8988T (cell line): ENCODE measurements around the gene WASHC4.

ENCODE experiments used
- DNase-seq: peaks from one replicate; pipeline ENCODE4 v3.0.0; 2011

The WASHC4 gene

GRCh38 chr12:105212438-105212837, 104.9 kb downstream of the WASHC4 start:
- DNase-seq: no peak

DNA sequence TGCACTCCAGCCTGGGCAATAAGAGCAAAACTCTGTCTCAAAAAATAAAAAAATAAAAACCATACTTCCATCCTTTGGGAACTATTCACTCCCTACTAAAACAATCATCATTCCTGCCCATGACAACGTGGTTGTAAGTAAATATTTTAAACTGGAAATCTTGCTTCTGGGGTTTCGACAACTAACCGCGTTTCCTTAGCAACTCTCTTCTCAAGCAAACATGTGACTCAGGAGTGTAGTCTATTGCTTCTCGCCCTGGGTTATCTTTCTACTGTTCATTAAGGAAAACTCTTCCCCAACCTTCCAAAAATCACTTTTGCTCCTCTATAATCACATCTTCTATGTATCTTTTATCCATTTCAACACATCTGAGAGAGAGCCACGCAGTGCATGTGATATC, 106.6 kb downstream of the WASHC4 start:
- no peak for DNase-seq

GRCh38 chr12:105214670-105215375, 107.3 kb downstream of the WASHC4 start:
- no peak for DNase-seq

DNA sequence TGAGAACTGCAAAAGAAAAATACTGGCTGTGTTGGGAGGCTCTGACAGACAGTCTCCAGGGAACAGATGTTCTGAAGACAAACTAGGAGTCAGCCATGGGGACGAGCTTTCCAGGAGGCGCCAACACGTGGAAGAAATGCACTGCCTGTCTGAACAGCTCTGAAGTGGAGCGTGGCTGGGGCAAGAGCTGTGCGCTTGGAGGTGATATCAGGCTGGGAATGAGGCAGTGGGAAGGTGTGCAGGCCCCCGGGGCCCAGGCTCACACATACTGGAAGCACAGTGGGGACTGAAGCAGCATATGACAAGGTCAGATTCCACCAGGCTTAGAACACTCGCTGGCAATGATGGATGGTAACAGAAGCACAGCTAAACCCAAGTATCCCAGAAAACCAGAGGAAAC, 110.9 kb downstream of the WASHC4 start:
- DNase-seq: no peak
